DMS53 treated with DMSO at 0.1 percent for 48 hours (cell line): Measurements from ENCODE around the gene ANAPC5.
A peak's percentile ranks its signal among the peaks of the same experiment; 100 is the strongest.
"Not testable (repeated sequence)": the region's sequence is repeated elsewhere in the genome, so short reads cannot be mapped to it uniquely, and the experiment has no call there.

ENCODE experiments used
- DNase-seq: peaks from one replicate; lab custom pipeline; 2025; ENCODE audit not compliant: unreplicated experiment; lab: John Stamatoyannopoulos, UW

ANAPC5 gene, protein sequence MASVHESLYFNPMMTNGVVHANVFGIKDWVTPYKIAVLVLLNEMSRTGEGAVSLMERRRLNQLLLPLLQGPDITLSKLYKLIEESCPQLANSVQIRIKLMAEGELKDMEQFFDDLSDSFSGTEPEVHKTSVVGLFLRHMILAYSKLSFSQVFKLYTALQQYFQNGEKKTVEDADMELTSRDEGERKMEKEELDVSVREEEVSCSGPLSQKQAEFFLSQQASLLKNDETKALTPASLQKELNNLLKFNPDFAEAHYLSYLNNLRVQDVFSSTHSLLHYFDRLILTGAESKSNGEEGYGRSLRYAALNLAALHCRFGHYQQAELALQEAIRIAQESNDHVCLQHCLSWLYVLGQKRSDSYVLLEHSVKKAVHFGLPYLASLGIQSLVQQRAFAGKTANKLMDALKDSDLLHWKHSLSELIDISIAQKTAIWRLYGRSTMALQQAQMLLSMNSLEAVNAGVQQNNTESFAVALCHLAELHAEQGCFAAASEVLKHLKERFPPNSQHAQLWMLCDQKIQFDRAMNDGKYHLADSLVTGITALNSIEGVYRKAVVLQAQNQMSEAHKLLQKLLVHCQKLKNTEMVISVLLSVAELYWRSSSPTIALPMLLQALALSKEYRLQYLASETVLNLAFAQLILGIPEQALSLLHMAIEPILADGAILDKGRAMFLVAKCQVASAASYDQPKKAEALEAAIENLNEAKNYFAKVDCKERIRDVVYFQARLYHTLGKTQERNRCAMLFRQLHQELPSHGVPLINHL

DNA sequence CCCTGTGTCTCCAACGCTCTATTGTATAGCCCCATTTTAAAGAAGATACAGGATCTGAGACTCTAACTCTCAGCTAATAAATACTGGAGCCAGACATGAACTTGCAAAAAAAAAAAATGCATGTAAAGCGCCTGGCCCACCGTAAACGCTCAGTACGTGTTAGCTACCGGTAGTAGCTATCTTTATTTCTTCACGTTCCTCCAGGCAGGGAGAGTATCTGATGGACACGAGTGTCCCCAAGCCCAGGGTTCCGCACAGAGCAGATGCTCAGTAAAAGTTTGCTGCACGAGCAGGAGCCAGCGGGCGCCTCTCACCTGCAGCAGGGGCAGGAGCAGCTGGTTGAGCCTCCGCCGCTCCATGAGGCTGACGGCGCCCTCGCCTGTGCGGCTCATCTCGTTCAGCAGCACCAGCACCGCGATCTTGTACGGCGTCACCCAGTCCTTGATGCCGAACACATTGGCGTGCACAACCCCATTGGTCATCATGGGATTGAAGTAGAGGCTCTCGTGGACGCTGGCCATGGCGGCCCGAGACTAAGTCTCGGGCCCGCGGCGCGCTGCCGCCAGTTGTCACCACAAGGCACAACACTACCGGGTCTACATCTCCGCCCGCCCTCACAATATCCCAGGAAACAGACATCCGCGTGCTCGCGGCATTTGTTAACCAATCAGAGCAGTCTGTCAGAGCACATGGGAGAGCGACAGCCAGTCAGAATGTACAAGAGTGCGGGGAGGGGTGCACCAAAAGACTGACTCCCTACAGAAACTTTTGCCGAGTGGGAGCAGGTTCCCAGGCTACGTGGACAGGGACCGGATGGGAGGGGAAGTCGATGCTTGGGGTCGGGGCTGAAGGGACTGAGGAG lies at the start of gene ANAPC5:
Gene ANAPC5, minus strand, starts transcription at position 592 of the 862 bp plus-strand sequence. Its CDS starts 71 bp downstream, at position 521.
- DNase-seq, result peak; percentile 98

DNA sequence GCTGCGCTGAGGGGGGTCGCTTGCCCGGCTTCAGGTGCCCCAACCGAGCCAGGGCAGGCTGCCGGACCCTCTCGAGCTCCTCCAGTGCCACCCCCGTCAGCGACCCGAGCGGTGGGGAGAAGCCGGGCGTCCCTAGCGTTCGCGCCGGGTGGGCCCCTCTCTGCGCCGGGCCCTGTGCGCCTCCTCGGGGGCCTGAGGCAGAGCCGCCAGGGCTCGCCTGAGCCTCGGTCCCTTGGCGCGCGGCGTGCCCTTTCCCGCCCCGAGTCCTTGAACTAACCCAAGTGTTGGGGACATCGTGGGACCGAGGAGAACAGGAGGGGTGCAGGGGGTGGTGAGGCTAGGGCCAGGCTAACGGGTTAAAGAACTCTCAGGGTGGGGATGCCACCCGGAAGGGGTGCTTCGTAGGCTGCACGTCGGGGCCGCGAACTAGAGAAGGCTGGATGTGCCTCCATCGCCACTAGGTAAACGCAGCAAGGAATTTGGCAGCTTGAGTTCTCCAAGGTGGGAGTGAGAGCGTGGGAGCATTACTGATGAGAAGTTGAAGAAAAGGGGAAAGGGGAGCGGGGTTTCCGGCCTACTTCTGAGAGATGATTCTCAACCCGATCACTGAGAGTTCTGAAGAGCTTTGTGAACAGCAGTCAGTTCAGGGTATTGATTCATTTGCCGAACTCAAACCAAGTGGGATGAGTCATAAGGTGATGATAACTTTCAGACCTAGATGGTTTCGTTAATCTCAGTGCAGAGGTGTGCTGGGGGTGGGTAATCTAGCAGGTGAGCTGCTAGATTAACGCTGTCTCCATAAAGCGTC lies 48.3 kb upstream of the ANAPC5 start:
- peak; percentile 24 for DNase-seq

DNA sequence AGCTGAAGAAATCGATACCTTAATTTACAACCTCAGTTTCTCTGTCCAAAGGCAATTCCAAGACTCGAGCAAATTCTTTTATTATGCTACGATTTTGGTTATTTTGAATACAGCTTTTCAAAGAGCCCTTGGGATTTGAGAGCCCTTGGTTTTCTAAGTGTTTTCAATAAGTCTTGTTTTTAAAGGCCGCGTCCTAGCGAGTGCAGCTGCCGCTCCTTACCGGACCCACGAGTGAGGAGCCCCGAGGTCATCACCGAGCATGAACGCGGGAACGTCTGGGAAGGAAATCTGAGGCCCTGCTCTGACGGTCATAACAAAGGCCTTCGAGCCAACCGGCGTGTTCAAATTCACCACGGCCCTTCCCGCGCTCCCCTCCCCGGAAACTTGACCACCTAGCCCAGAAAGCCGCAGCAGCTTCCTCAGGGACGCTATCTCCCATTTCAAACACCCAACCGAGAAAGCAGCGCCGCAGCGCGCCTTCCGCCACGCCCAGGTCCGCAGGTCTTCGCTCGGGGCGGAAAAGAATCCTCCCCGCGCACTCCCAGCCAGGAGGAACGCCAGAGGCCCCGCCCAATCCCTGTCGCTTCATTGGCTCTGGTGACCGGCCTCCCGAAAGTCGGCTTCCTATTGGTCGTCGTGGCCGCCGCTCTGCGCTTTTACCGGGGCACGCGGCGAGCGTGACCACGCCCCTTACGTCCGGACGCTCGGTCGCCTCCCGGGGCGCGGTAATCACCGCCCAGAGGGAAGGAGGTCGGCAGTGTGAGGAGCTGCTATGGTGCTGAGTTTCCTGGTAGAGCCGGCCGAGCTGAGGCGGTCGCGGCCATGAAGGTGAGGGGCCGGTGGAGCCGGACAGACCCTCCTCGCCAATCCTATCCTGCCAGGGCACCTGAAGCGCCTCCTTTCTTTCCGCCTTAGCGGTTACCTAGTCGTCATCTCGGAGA lies 47.5 kb upstream of the ANAPC5 start, which contains the start of gene RNF34:
Gene RNF34, plus strand, starts transcription at position 728 of the 941 bp plus-strand sequence. Its CDS starts 95 bp downstream, at position 823.
- peak; percentile 98 for DNase-seq

DNA sequence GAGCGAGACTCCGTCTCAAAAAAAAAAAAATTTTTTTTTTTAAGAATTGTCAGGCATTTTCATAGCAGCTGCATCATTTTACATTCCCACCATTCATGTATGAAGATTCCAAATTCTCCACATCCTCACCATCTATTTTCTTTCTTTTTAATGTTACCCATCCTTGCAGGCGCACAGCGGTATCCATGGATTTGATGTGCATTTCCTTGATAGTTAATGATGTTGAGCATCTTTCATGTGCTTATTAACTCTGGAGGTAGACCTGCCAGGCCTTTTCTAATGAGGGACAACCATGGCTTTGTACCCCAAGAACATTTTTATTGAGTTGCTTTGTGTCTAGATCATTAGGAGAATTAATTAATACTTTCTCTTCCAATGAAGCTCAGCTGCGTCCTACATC lies 46.1 kb upstream of the ANAPC5 start:
- DNase-seq, result no peak

DNA sequence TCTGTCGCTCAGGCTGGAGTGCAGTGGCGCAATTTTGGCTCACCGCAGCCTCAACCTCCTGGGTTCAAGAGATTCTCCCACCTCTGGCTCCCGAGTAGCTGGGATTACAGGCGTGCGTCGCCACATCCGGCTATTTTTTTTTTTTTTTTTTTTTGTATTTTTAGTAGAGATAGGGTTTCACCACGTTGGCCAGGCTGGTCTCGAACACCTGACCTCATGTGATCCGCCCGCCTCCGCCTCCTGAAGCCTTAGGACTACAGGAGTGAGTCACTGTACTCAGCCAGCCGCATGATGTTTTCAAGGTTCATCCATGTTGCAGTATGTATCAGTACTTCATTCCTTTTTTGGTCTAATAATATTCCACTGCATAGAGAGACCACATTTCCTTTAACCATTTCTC lies 45.3 kb upstream of the ANAPC5 start:
- DNase-seq, result no peak

DNA sequence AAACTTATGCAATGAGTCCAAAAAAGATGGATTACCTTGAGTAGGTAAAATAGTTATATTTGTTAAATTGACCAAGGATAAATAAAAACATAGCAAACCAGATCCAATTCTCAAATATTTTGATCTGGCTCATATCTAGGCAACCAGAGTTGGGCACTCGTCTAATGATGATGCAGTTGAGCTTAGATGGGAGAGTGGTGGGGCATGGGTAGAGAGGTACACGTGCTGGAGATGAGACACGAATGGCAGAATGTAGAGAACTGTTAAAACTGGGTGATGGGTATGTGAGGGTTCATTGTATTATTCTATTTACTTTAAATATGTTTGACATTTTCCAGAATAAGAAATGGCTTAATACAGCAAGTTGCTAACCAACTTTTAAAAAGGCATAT lies 40.1 kb upstream of the ANAPC5 start:
- DNase-seq, result no peak

DNA sequence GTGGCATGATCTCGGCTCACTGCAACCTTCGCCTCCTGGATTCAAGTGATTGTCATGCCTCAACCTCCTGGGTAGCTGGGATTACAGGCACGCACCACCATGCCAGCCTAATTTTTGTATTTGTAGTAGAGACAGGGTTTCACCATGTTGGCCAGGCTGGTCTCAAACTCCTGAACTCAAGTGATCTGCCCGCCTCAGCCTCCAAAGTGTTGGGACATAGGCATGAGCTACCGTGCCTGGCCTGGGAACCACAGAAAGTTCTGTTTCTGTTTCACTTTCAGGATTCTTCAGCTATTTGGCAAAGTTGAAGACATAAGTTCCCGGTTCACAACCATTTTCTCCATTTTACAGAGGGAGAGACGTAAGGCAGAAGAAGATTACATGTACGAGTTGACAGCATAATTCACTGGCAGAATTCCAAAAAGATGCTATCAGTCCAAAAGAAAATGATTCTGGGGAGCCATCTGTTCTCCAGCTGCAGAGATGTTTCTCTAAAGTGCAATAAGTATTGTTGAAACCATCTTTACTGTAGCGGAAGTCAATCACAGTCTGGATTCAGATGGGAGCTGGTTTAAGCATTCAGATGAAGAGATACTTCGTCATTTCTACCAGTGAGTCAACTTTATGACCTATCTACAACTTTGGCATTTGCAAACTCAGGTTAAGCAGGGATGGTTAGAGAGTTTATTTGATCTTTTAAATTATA lies 39.6 kb upstream of the ANAPC5 start:
- DNase-seq, result no peak

DNA sequence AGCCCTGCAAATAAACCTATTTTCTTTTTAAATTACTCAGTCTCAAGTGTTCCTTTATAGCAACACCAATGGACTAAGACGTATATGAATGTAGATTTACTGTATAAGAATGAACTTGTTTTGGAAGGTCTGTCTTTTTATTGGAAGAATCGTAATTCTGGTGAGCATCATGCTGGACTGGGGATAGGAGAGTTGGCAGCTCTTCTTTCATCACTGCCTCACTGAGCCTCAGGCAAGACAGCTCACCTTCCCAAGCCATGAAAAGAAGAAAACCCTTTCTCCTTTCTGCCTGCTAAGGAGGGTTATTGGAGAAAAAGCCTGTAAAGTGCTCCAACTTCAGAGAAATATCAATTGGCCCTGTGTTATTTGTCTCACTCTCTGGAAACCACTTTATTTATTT lies 38.6 kb upstream of the ANAPC5 start:
- DNase-seq, result no peak

DNA sequence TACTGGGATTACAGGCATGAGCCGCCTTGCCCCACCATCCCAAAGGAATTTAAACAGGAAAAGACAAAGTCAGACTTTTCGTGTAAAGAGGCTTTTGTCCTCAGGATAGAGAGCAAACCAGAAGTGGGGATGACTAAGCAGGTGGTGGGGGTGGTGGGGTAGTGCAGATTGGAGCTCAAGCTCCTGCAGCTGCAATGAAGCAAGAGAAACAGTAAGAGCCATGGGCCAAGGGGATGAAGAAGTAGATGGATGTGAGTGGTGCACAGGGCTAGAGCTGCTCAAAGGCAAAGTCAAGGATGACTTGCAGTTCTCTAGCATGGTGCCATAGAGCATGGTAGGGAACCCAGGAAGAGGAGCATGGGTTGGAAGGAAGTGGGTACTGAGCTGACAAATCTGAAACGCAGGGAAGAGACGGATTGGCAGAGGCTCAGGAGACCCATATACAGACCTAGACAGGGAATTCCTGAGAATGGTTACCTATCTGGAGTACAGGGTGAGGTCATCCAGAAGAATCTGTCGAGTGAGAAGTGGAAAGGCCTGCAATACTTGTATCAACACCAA lies 36.3 kb upstream of the ANAPC5 start:
- no peak for DNase-seq

DNA sequence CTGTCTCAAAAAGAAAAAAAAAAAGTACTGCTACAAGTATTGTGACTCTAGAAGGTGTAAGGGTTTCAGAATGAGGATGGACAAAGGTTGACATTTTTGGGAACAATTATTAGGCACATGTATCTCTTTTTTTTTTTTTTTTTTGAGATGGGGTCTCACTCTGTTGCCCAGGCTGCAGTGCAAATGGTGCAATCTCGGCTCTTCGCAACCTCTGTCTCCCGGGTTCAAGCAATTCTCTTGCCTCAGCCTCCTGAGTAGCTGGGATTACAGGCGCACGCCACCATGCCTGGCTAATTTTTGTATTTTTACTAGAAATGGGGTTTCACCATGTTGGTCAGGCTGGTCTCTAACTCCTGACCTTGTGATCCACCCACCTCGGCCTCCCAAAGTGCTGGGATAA lies 32.7 kb upstream of the ANAPC5 start:
- DNase-seq, result not testable (repeated sequence)

DNA sequence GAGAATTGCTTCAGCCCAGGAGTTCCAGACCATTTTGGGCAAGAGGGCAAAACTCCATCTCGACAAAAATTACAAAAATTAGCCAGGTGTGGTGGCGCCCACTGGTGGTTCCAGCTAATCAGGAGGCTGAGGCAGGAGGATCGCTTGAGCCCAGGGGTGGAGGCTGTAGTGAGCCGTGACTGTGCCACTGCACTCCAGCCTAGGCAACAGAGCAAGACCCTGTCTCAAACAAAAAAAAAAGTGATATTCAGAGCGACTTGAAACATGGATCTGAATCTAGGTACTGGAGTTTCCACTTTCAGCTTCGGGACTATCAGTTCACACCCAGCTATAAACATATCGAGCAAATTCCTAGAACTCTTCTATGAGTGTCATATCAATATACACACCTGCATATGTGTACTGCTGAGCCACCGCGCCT lies 31.4 kb upstream of the ANAPC5 start:
- DNase-seq, result no peak

DNA sequence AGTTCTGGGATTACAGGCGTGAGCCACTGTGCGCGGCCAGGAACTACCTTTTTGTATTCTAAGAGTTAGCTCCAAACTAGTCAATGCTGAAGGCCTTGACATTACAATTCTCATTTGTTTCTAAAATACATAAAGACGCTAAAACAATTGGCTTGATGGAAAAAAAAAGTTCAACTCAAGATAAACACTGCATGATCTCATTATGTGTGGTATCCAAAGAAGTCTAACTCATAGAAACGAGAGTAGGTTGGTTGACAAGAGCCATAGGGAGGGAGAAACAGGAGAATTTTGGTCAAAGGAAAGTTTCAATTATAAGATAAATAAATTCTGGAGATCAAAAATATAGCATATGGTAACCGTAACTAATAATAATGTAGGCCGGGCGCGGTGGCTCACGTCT lies 27.7 kb upstream of the ANAPC5 start:
- no peak for DNase-seq

DNA sequence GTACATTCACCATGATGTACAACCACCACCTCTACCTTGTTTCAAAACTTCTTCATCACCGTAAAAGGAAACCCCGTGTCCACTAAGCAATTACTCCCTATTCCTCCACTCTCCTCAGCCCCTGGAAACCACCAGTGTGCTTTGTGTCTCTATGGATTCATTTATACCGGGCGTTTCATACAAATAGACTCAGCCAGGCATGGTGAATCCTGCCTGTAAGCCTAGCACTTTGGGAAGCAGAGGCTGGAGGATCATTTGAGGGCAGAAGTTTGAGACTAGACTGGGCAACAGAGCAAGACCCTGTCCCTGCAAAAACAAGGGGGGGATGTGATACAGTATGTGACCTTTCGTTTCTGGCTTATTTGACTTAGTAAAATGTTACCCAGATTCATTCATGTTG lies 26.5 kb upstream of the ANAPC5 start:
- no peak for DNase-seq

DNA sequence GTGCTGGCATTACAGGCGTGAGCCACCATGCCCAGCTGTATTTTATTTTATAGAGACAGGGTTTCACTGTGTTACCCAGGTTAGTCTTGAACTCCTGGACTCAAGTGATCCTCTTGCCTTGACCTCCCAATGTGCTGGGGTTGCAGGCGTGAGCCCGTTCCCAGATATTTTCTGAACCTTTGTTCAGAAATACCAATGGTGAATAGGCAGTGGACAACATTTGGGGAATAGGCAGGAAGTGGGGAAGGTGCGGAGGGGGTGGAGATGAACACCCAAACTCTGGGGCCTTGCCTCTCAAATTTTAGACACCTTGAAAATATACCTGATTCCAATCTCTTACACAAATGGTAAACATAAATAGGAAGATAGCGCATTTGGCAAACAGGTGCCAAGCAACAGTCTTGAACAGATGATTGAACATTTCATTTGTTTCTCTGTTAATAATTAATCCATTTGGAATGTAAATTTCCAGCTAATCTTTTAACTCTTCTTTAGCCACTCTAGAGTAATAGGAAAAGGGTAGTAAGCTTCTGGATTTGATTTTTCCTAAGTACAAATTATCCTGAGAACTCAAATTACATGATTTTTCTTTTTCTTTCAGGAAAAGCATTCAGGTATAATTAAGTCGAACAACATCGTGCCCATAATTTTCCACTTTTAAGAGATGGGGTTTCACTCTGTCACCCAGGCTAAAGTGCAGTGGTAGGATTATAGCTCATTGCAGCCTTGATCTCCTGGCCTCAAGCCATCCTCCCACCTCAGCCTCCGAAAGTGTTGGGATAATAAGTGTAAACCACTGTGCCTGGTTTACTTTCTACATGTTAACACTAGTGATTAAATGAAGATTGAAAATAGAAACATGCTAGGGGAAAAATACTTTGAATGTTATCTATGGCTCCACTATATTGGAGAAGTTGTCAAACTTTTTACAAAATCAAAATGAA lies 24.8 kb upstream of the ANAPC5 start:
- DNase-seq, result peak; percentile 61

DNA sequence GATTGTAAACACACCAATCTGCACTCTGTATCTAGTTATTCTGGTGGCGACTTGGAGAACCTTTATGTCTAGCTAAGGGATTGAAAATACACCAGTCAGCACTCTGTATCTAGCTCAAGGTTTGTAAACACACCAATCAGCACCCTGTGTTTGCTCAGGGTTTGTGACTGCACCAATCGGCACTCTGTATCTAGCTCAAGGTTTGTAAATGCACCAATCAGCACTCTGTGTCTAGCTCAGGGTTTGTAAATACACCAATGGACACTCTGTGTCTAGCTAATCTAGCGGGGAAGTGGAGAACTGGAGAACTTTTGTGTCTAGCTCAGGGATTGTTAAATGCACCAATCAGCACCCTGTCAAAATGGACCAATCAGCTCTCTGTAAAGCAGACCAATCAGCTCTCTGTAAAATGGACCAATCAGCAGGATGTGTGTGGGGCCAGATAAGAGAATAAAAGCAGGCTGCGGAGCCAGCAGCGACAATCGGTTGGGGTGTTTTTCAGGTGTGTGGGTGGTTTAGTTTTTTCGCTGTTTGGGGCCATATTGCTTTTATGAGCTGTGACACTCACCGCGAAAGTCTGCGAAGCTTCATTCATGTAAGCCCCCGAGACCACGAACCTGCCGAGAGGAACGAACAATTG lies 22.9 kb upstream of the ANAPC5 start:
- DNase-seq, result not testable (repeated sequence)

DNA sequence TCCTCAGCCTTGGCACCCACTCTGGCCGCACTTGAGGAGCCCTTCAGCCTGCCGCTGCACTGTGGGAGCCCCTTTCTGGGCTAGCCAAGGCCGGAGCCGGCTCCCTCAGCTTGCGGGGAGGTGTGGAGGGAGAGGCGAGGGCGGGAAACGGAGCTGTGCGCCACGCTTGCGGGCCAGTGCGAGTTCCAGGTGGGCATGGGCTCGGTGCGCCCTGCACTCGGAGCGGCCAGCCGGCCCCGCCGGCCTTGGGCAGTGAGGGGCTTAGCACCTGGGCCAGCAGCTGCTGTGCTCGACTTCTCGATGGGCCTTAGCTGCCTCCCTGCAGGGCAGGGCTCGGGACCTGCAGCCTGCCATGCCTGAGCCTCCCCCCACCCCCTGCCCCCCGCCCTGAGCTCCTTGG lies 22.1 kb upstream of the ANAPC5 start:
- DNase-seq, result not testable (repeated sequence)

DNA sequence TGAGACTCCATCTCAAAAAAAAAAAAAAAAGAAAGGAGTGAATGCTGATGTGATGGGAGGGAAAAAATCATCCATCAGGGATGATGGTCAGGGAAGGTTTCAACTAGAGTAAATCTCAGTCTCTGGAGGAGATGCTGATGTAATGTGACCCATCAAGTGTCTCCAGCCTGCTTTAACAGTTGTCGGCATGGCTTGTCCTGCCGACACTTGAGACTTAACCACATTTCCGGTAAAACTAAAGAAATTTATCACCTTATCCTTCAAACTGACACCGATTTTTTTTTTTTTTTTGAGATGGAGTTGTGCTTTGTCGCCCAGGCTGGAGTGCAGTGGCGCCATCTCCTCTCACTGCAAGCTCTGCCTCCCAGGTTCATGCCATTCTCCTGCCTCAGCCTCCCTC lies 21.5 kb upstream of the ANAPC5 start:
- no peak for DNase-seq
